ENCODE measurements around the gene ENOX2. TPM values are rescaled to one million over a fixed set of nuclear protein-coding genes. Genes with fewer than 3 reads are reported as not detected.

ENOX2 gene
- total and polyA plus RNA-seq, 2 experiments from 2014 or later, result 8.7 to 9.0 TPM

GRCh38 chrX:130654409-130654950, 248.5 kb downstream of the ENOX2 start:
- Histone ChIP-seq H3K27me3 (no peaks in the 10 kb centered on the region), H3K4me3 (no peak overlapping the region), H3K79me2 (no peaks in the 10 kb centered on the region), H3K27ac (no peak overlapping the region), H3K4me1 (ENCODE audit: insufficient read depth) (no peaks in the 10 kb centered on the region), H3K9me2 (replicated peaks; ENCODE audit: insufficient read depth) (no peaks in the 10 kb centered on the region), H3K9me3 (ENCODE audit: low read depth) (peaks cover 3% of the 10 kb centered on the region), H4K20me1 (ENCODE audit: insufficient read depth, poor library complexity, severe bottlenecking) (no peaks in the 10 kb centered on the region), H2AFZ (no peak overlapping the region), H3K4me2 (no peak overlapping the region), H3K36me3 (replicated peaks; ENCODE audit: insufficient read depth, low read depth) (no peaks in the 10 kb centered on the region)
- 35% methylated on average over 4 of the region's 4 CpGs for WGBS (ENCODE audit: low lambda C conversion rate, missing lambda C conversion rate)
- no peak for DNase-seq (ENCODE audit: low spot score)
- TF ChIP-seq CTCF (IDR thresholded peaks at IDR 0.05; ENCODE audit: poor library complexity) (no peak), EZH2phosphoT487 (IDR thresholded peaks at IDR 0.05; ENCODE audit: low read depth, severe bottlenecking, unreplicated experiment) (no peak), EZH2 (IDR thresholded peaks at IDR 0.05; ENCODE audit: borderline replicate concordance) (no peak)

GRCh38 chrX:130652824-130653578, 250.0 kb downstream of the ENOX2 start:
- no peak for TF ChIP-seq EZH2phosphoT487 (IDR thresholded peaks at IDR 0.05; ENCODE audit: low read depth, severe bottlenecking, unreplicated experiment)
- no peak for TF ChIP-seq EZH2 (IDR thresholded peaks at IDR 0.05; ENCODE audit: borderline replicate concordance)
- no peak for TF ChIP-seq CTCF (IDR thresholded peaks at IDR 0.05; ENCODE audit: poor library complexity)

GRCh38 chrX:130649738-130650137, 253.3 kb downstream of the ENOX2 start:
- Histone ChIP-seq H3K27me3 (no peaks in the 10 kb centered on the region), H3K9me3 (ENCODE audit: low read depth) (no peaks in the 10 kb centered on the region), H3K27ac (no peak overlapping the region), H3K36me3 (replicated peaks; ENCODE audit: insufficient read depth, low read depth) (no peaks in the 10 kb centered on the region), H4K20me1 (ENCODE audit: insufficient read depth, poor library complexity, severe bottlenecking) (no peaks in the 10 kb centered on the region), H2AFZ (no peak overlapping the region), H3K4me3 (no peak overlapping the region), H3K79me2 (no peaks in the 10 kb centered on the region), H3K4me2 (no peak overlapping the region), H3K4me1 (ENCODE audit: insufficient read depth) (no peaks in the 10 kb centered on the region), H3K9me2 (replicated peaks; ENCODE audit: insufficient read depth) (no peaks in the 10 kb centered on the region)
- TF ChIP-seq EZH2phosphoT487 (IDR thresholded peaks at IDR 0.05; ENCODE audit: low read depth, severe bottlenecking, unreplicated experiment) (no peak), CTCF (IDR thresholded peaks at IDR 0.05; ENCODE audit: poor library complexity) (no peak), EZH2 (IDR thresholded peaks at IDR 0.05; ENCODE audit: borderline replicate concordance) (no peak)
- DNase-seq (ENCODE audit: low spot score), result no peak

More at GRCh38 chrX:130652824-130653578, 250.0 kb downstream of the ENOX2 start:
- Histone ChIP-seq H3K36me3 (replicated peaks; ENCODE audit: insufficient read depth, low read depth) (no peaks in the 10 kb centered on the region), H3K79me2 (no peaks in the 10 kb centered on the region), H3K27me3 (no peaks in the 10 kb centered on the region), H3K4me3 (no peak overlapping the region), H2AFZ (no peak overlapping the region), H3K9me2 (replicated peaks; ENCODE audit: insufficient read depth) (no peaks in the 10 kb centered on the region), H3K9me3 (ENCODE audit: low read depth) (no peaks in the 10 kb centered on the region), H3K27ac (no peak overlapping the region), H4K20me1 (ENCODE audit: insufficient read depth, poor library complexity, severe bottlenecking) (no peaks in the 10 kb centered on the region), H3K4me1 (ENCODE audit: insufficient read depth) (no peaks in the 10 kb centered on the region), H3K4me2 (no peak overlapping the region)
- WGBS (ENCODE audit: low lambda C conversion rate, missing lambda C conversion rate), result 68% methylated on average over 6 of the region's 6 CpGs
- no peak for DNase-seq (ENCODE audit: low spot score)

Data from hepatocyte (in vitro differentiated cells).